Ishikawa (cell line): ENCODE results near the gene GALNTL6.

Experiments used
- CEBPB ChIP-seq: IDR thresholded peaks from 2 replicates; pipeline ENCODE4 v1.6.1; 2012
- CREB1 ChIP-seq: IDR thresholded peaks from 2 replicates; pipeline ENCODE4 v1.6.1; 2012; ENCODE audit warnings: low read depth
- EGR1 ChIP-seq: IDR thresholded peaks from 2 replicates; pipeline ENCODE4 v1.6.1; 2012
- EP300 ChIP-seq: IDR thresholded peaks from 2 replicates; pipeline ENCODE4 v1.6.1; 2012; ENCODE audit warnings: borderline replicate concordance
- FOXM1 ChIP-seq: IDR thresholded peaks from 2 replicates; pipeline ENCODE4 v1.6.1; 2012; ENCODE audit warnings: low read depth, borderline replicate concordance
- NFIC ChIP-seq: IDR thresholded peaks from 2 replicates; pipeline ENCODE4 v1.6.1; 2012
- RAD21 ChIP-seq: IDR thresholded peaks from 2 replicates; pipeline ENCODE4 v1.6.1; 2012; ENCODE audit warnings: low read depth
- TAF1 ChIP-seq: IDR thresholded peaks from 2 replicates; pipeline ENCODE4 v1.6.1; 2012; ENCODE audit warnings: low read depth, mild to moderate bottlenecking
- TCF12 ChIP-seq: IDR thresholded peaks from 2 replicates; pipeline ENCODE4 v1.6.1; 2012; ENCODE audit warnings: low read depth
- TEAD4 ChIP-seq: IDR thresholded peaks from 2 replicates; pipeline ENCODE4 v1.6.1; 2012
- YY1 ChIP-seq: IDR thresholded peaks from 2 replicates; pipeline ENCODE4 v1.6.1; 2012; ENCODE audit warnings: low read depth
- ZBTB7A ChIP-seq: IDR thresholded peaks from 2 replicates; pipeline ENCODE4 v1.6.1; 2012; ENCODE audit warnings: low read depth
- TF ChIP-seq, protein P1 (sequence below): IDR thresholded peaks from 2 replicates; pipeline ENCODE4 v1.6.1; 2012; ENCODE audit warnings: low read depth, mild to moderate bottlenecking
- TF ChIP-seq, protein P2 (sequence below): IDR thresholded peaks from 2 replicates; pipeline ENCODE4 v1.6.1; 2012
- TF ChIP-seq, protein P3 (sequence below): IDR thresholded peaks from 2 replicates; pipeline ENCODE4 v1.6.1; 2012

The GALNTL6 gene

DNA sequence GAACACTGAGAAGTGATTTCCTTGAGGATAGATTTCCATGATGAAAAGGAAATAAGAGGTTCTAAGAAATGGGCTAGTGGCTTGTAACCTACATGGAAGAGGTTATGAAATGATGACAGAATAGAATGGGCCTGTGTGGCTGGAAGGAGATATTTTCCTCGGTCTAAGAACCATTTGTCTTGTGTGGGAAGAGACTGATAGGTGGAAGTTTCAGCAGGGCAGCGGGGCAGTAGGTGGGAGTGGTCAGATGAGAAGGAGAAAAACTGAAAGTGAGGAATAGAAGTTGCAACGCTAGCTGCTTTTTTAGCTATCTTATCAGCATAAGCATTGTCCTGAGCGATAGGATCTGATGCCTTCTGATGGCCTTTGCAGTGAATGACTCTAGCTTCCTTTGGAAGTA is 1144.0 kb downstream of the GALNTL6 start:
- no peak for TF ChIP-seq TEAD4
- no peak for TF ChIP-seq TAF1
- TF ChIP-seq EGR1: no peak
- TF ChIP-seq CREB1: no peak
- TF ChIP-seq, protein P1, sequence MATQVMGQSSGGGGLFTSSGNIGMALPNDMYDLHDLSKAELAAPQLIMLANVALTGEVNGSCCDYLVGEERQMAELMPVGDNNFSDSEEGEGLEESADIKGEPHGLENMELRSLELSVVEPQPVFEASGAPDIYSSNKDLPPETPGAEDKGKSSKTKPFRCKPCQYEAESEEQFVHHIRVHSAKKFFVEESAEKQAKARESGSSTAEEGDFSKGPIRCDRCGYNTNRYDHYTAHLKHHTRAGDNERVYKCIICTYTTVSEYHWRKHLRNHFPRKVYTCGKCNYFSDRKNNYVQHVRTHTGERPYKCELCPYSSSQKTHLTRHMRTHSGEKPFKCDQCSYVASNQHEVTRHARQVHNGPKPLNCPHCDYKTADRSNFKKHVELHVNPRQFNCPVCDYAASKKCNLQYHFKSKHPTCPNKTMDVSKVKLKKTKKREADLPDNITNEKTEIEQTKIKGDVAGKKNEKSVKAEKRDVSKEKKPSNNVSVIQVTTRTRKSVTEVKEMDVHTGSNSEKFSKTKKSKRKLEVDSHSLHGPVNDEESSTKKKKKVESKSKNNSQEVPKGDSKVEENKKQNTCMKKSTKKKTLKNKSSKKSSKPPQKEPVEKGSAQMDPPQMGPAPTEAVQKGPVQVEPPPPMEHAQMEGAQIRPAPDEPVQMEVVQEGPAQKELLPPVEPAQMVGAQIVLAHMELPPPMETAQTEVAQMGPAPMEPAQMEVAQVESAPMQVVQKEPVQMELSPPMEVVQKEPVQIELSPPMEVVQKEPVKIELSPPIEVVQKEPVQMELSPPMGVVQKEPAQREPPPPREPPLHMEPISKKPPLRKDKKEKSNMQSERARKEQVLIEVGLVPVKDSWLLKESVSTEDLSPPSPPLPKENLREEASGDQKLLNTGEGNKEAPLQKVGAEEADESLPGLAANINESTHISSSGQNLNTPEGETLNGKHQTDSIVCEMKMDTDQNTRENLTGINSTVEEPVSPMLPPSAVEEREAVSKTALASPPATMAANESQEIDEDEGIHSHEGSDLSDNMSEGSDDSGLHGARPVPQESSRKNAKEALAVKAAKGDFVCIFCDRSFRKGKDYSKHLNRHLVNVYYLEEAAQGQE: no peak
- TF ChIP-seq, protein P2, sequence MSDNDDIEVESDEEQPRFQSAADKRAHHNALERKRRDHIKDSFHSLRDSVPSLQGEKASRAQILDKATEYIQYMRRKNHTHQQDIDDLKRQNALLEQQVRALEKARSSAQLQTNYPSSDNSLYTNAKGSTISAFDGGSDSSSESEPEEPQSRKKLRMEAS: no peak
- no peak for TF ChIP-seq CEBPB
- no peak for TF ChIP-seq TCF12
- TF ChIP-seq FOXM1: no peak

DNA sequence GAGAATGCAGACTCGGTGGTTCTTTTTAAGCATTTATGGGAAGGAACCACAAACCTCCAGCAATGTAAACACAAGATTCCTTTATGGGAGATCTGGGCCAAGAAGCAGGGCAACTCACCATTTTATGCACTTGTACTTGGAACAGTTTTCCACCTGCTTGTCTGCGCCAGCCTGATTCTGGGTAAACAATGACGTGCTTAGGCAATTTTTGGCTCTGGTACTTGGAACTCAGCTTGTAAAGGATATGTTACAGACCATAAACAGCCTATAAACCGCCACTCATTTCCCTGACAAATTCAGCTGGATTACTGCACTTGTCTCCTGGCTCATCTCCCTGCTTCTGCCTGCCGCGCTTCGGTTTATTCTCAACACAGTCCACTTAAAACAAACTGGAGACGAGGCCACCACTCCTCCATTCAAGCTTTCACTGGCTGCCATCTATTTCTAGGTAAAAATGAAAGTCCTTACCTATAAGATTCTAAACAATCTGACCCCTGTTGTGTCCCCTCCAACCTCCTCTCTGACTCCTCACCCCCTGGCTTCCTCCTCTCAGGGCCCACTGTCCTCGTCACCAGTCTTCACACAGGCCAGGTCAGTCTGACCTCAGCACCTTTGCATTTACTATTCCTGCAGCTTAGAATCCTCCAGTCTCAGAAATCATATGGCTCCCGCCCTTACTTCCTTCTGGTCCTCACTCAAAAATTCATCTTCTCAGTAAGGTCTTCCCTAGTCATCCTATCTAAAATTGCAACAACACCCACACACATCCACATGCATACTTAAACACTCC is 1149.6 kb downstream of the GALNTL6 start:
- TF ChIP-seq CEBPB: no peak
- 0 out of 2 replicates have a peak, but pooled peaks have one; percentile 16 for TF ChIP-seq NFIC
- TF ChIP-seq, protein P2: no peak
- no peak for TF ChIP-seq TCF12
- TF ChIP-seq EGR1: no peak

DNA sequence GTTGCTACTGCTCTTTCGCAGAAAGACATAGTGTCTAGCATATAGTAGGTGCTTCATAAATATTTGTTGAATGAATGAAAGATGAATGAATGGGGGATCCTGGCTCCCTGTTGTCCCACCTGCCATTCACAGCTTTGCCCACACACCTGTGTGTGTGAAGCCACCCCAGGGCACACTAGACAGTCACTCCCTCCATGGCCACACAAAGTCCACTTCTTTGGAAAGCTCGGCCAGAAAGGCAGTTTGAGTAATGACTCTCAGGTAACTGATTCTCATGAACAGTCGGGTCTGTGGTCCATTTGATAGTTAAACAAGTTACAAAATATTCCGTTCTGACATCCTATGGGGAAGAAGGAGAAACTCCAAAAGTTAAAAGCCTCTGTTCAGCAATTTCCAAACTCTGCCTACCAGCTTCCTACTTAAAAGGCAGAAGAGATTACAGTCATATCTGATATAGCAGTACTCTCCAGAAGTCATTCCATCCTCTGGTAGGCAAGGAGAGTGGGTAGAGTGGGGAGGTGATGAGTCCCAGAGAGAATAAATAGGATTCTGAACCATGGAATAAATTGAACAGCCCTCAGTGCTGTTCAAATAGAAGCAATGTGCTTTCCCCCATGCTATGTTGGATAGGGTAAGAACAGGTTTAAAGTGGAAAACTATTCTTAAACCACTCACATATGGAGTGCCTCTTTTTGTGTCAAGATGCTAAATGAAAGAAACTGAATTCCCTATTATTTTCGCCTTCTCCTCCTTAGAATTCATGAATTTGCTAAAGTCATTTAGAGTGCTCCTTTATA is 1150.5 kb downstream of the GALNTL6 start:
- TF ChIP-seq, protein P1: no peak
- TF ChIP-seq CEBPB (no peak), NFIC (no peak), YY1 (no peak), CREB1 (no peak), RAD21 (no peak), TAF1 (no peak), EGR1 (no peak), EP300 (no peak), FOXM1 (no peak), TCF12 (no peak), TEAD4 (no peak), ZBTB7A (no peak)
- TF ChIP-seq, protein P3, sequence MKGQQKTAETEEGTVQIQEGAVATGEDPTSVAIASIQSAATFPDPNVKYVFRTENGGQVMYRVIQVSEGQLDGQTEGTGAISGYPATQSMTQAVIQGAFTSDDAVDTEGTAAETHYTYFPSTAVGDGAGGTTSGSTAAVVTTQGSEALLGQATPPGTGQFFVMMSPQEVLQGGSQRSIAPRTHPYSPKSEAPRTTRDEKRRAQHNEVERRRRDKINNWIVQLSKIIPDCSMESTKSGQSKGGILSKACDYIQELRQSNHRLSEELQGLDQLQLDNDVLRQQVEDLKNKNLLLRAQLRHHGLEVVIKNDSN: no peak
- TF ChIP-seq, protein P2: no peak

DNA sequence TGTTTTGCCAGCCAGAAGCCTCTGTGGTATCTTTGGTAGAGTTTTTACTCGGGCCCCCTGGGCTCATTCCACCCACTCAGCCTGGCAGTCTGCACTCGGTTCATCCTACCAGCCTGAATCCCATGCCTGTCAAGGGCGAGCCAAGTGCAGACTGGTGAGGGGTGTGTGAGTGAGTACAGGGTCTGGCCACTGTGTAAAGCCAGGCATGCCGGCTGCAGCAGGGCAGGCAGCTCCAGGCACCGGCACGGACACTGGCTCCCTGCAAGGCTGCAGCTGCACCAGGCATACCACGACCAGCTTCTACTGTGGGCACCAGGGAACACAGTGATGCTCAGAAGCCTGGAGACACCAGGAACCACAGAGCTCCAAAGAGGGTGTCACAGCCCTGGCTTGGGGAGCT is 1161.4 kb downstream of the GALNTL6 start:
- TF ChIP-seq CREB1 (no peak), RAD21 (no peak), NFIC (no peak), YY1 (no peak), FOXM1 (no peak)

DNA sequence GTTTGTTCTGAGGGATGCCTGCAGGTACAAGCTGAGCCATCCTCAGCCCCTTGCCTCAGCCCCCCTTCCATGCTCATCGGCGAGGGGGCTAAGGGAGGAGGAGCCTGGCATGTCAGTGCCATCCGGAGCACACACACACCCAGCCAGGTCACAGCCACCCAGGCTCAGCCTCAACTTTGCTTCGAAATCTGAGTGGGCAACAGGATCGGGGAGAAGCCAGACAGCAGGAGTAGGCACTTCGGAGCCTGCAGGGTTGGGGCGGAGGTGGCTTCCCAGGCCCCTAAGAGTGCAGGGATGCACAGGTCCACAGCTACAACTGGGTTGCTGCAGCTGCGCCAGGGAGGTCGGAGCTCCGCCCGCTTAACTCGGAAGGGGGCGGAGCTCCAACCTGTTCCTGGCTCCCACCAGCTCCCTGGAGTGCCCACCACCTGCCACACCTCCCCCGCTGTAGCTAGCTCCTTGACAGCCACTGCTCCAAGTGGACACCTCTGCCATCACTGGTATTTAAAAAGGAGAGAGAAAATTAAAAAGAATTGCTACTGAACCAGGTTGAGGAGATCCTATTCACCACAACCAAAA is 1162.5 kb downstream of the GALNTL6 start:
- TF ChIP-seq YY1: no peak
- no peak for TF ChIP-seq RAD21
- TF ChIP-seq, protein P1: no peak
- TF ChIP-seq TAF1: no peak
- TF ChIP-seq EP300: no peak
- no peak for TF ChIP-seq NFIC
- TF ChIP-seq CREB1: no peak
- TF ChIP-seq EGR1: no peak
- TF ChIP-seq, protein P2: no peak
- TF ChIP-seq TEAD4: no peak
- no peak for TF ChIP-seq TCF12
- TF ChIP-seq, protein P3: no peak
- TF ChIP-seq FOXM1: no peak
- TF ChIP-seq CEBPB: no peak
- TF ChIP-seq ZBTB7A: no peak
